Ectodermal cell (in vitro differentiated cells): ENCODE data around the gene RIN2.
"Not testable (repeated sequence)": the region's sequence is repeated elsewhere in the genome, so short reads cannot be mapped to it uniquely, and the experiment has no call there.

Source experiments
- H3K27ac ChIP-seq: 2 replicates; pipeline ENCODE4 v1.7.0; 2013; ENCODE audit warnings: mild to moderate bottlenecking, low read depth, low read length; ENCODE audit not compliant: insufficient read depth, poor library complexity, severe bottlenecking
- H3K27me3 ChIP-seq: 2 replicates; pipeline ENCODE4 v1.7.0; 2013; ENCODE audit warnings: mild to moderate bottlenecking, low read length; ENCODE audit not compliant: insufficient read depth, control insufficient read depth, poor library complexity, severe bottlenecking
- H3K36me3 ChIP-seq: one replicate; pipeline ENCODE4 v1.7.0; 2013; ENCODE audit warnings: low read length; ENCODE audit not compliant: control insufficient read depth, insufficient read depth
- H3K4me1 ChIP-seq: one replicate; pipeline ENCODE4 v1.7.0; 2013; ENCODE audit warnings: low read length; ENCODE audit not compliant: control insufficient read depth, insufficient read depth
- H3K4me3 ChIP-seq: 2 replicates; pipeline ENCODE4 v1.7.0; 2013; ENCODE audit warnings: low read depth, low read length, control low read depth; ENCODE audit not compliant: insufficient read depth
- H3K9me3 ChIP-seq: 2 replicates; pipeline ENCODE4 v1.7.0; 2013; ENCODE audit warnings: mild to moderate bottlenecking, low read length, moderate library complexity; ENCODE audit not compliant: control insufficient read depth
- WGBS, 2 experiments: methylation state at CpG; one replicate each; pipeline ENCODE4 v1.1.7; 2013; ENCODE audit warnings: missing lambda C conversion rate in 2 of 2; 5-methylcytosine and 5-hydroxymethylcytosine counted together

The RIN2 gene

GRCh38 chr20:19799325-19799724, 41.3 kb downstream of the RIN2 start:
- H3K36me3 ChIP-seq, result peaks cover 5% of the 10 kb centered on the region
- H3K4me3 ChIP-seq, result no peak overlapping the region
- 94 to 97% methylated on average over 4 to 5 of the region's 5 CpGs for WGBS, 2 experiments

DNA sequence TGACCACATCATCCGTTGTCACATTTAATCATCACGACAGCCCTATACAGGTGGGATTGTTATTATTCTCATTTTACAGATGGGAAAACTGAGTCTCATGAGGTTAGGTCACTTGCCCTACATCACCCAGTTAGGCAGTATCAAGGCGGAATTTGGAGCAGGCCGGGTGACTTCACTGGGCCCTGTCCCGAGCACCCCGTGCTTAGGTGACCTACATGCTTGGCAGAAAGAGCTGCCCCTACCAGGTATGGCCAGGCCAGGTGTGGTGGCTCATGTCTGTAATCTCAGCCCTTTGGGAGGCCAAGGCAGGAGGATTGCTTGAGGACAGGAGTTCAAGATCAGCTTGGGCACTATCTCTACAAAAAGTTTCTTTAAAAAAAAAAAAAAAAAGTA, 44.0 kb downstream of the RIN2 start:
- peaks cover 5% of the 10 kb centered on the region for H3K36me3 ChIP-seq
- no peak overlapping the region for H3K4me3 ChIP-seq
- H3K9me3 ChIP-seq, result no peaks in the 10 kb centered on the region
- no peak overlapping the region for H3K27ac ChIP-seq
- no peaks in the 10 kb centered on the region for H3K27me3 ChIP-seq
- WGBS, 2 experiments, result 94 to 97% methylated on average over 6 of the region's 6 CpGs
- no peaks in the 10 kb centered on the region for H3K4me1 ChIP-seq

More at GRCh38 chr20:19799325-19799724, 41.3 kb downstream of the RIN2 start:
- Histone ChIP-seq H3K27me3 (no peaks in the 10 kb centered on the region), H3K27ac (no peak overlapping the region), H3K4me1 (no peaks in the 10 kb centered on the region), H3K9me3 (no peaks in the 10 kb centered on the region)

DNA sequence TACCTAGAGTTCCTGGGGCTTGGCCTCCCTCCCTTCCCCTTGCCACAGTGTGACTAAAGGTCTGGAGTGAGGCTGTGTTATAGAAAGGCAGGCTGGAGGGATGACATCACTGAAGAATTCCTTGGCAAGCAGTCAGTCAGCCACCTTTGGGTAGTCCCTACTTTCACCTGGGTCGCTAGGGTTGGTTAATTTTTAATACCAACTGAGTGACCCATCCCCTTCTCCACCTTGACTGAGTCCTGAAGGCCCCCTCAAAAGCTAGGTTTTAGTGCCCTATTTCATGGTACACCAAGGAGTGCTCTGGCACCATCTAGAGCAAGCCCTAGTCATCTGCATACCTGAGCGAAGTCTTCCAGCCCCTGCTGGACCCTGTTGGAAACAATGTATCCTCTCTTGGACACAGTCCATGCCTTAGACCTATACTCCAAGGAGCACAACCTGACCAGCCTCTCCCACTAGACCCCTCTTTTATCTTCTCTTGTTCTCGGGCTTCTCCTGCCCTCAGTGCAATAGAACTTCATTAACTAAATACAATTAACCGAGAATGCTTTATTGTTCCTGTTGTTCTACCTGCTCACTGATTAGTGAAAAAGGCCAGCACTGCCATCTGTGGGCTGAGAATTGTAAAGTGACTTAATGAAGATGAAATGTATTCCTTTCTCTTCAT, 44.6 kb downstream of the RIN2 start:
- 86 to 89% methylated on average over 4 of the region's 4 CpGs for WGBS, 2 experiments
- Histone ChIP-seq H3K9me3 (no peaks in the 10 kb centered on the region), H3K27me3 (no peaks in the 10 kb centered on the region), H3K27ac (no peak overlapping the region), H3K36me3 (peaks cover 5% of the 10 kb centered on the region), H3K4me1 (no peaks in the 10 kb centered on the region), H3K4me3 (no peak overlapping the region)

DNA sequence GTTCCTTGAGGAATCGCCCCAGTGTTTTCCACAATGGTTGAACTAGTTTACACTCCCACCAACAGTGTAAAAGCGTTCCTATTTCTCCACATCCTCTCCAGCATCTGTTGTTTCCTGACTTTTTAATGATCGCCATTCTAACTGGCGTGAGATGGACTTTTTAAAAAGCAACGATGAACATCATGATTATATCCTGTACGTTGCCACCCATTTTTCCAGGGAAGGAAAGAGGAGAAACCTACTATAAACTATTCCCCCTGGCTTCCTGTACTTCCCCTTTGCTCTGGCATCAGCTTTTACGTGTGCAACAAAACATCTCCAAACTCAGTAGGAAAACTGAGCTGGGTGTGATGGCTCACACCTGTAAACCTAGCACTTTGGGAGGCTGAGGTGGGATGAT, 48.2 kb downstream of the RIN2 start:
- WGBS, 2 experiments, result 89 to 90% methylated on average over 7 of the region's 7 CpGs
- H3K27ac ChIP-seq, H3K4me1 ChIP-seq, H3K36me3 ChIP-seq, H3K4me3 ChIP-seq, H3K27me3 ChIP-seq, H3K9me3 ChIP-seq: not testable (repeated sequence)

GRCh38 chr20:19806806-19807190, 48.7 kb downstream of the RIN2 start:
- 94 to 96% methylated on average over 4 of the region's 4 CpGs for WGBS, 2 experiments

DNA sequence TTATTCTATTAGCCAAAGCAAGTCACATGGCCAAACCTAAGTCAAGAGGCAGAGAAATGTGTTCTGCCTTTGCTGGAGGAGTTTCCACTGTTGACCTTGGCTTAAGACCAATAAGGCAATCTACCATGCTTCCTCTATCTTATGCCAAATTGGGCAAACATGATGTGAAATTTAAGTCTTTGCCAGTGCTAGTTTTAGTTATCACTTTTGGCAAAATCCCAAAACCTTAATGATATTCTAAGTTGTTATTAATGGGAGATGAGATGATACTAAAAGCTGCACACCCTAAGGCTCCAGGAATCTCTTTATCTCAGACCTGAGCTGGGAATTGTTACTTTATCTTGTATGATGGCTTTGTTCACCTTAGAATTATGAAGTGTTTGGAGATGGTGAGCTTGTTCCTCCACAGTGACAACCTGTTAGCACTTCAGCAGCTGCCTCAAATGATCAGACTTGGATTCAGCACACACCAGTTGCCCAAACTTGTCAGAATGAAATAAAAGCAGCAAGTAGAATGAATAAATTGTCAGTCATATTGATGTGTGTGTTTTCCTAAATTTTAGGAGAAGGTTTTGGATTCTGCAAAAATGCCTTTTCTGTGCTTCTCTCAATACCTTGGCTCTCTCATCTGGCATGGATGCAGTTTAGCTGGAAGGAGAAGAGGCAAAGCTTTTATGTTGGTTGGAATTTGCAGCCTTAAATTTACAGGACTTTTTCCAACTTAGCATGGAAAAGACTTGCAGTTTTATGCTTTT, 49.3 kb downstream of the RIN2 start:
- H3K27ac ChIP-seq, result no peak overlapping the region
- no peaks in the 10 kb centered on the region for H3K27me3 ChIP-seq
- H3K4me3 ChIP-seq, result no peak overlapping the region
- H3K9me3 ChIP-seq, result no peaks in the 10 kb centered on the region
- H3K4me1 ChIP-seq, result no peaks in the 10 kb centered on the region
- no peaks in the 10 kb centered on the region for H3K36me3 ChIP-seq

More at GRCh38 chr20:19806806-19807190, 48.7 kb downstream of the RIN2 start:
- Histone ChIP-seq H3K9me3 (no peaks in the 10 kb centered on the region), H3K27ac (no peak overlapping the region), H3K4me3 (no peak overlapping the region), H3K36me3 (peaks cover 4% of the 10 kb centered on the region), H3K4me1 (no peaks in the 10 kb centered on the region), H3K27me3 (no peaks in the 10 kb centered on the region)
